Esophagus muscularis mucosa (tissue), 3 donors: ENCODE results near the gene MMD.

Experiments
- CTCF ChIP-seq, 3 experiments: fragments of 200-600 bp in 2 of 3; fragments of 450-650 bp in 1 of 3; sonication (generic) in 2 of 3; IDR thresholded peaks; one replicate each; pipeline ENCODE4 v1.5.1; 2017 to 2019; ENCODE audit warnings: antibody characterized with exemption in 3 of 3, mild to moderate bottlenecking in 2 of 3, moderate library complexity in 1 of 3
- POLR2A ChIP-seq: fragments of 450-650 bp; IDR thresholded peaks from one replicate; pipeline ENCODE4 v1.6.1; 2017; ENCODE audit warnings: antibody characterized with exemption, moderate library complexity, mild to moderate bottlenecking, low read depth
- POLR2AphosphoS5 ChIP-seq, 2 donors: sonication (generic); formaldehyde crosslinking; IDR thresholded peaks; one replicate each; pipeline ENCODE4 v1.6.1; 2017; ENCODE audit warnings: antibody characterized with exemption in 2 of 2

- TF ChIP-seq CTCF (IDR thresholded peaks at IDR 0.05) = no peak
- no peak for TF ChIP-seq POLR2AphosphoS5 (IDR thresholded peaks at IDR 0.05)
- TF ChIP-seq POLR2A = no peak
Measured at GRCh38 chr17:55451203-55451641, 29.6 kb upstream of the MMD start.
